ENCODE measurements around the gene ALKBH3.

The ALKBH3 gene

GRCh38 chr11:43905813-43906241, 25.2 kb downstream of the ALKBH3 start:
- H3K27ac ChIP-seq = no peak overlapping the region
- ChIA-PET CTCF (interaction anchor here (0.6 to 1.2 kb wide), 2 partner anchors 39 to 53 kb away, joined by 3 to 4 read pairs; no protein-coding TSS in a partner anchor), POLR2A (ENCODE audit: low non-redundant PET) (no interaction called here)
- no peak for TF ChIP-seq CTCF (conservative IDR thresholded peaks at IDR 0.05; ENCODE audit: low read depth)
- DNase-seq (ENCODE audit: low spot score) = no peak

- ChIA-PET POLR2A (ENCODE audit: low non-redundant PET) (no interaction called here), CTCF (interaction anchor here (0.7 to 1.2 kb wide), 2 partner anchors 18 to 40 kb away, joined by 4 to 5 read pairs; no protein-coding TSS in a partner anchor)
- no peak overlapping the region for H3K27ac ChIP-seq
- TF ChIP-seq CTCF (conservative IDR thresholded peaks at IDR 0.05; ENCODE audit: low read depth) = no peak
- DNase-seq (ENCODE audit: low spot score) = no peak
Observed at GRCh38 chr11:43907028-43907975, 26.7 kb downstream of the ALKBH3 start.

GRCh38 chr11:43908191-43908590, 27.6 kb downstream of the ALKBH3 start:
- ChIA-PET CTCF (interaction anchor here (1.2 kb wide), 1 partner anchor 18 kb away, joined by 3 read pairs; no protein-coding TSS in a partner anchor), POLR2A (ENCODE audit: low non-redundant PET) (no interaction called here)

GRCh38 chr11:43908683-43909082, 28.1 kb downstream of the ALKBH3 start:
- DNase-seq (ENCODE audit: low spot score) = no peak
- ChIA-PET CTCF (interaction anchor here (1.2 kb wide), 1 partner anchor 19 kb away, joined by 3 read pairs; no protein-coding TSS in a partner anchor), POLR2A (ENCODE audit: low non-redundant PET) (no interaction called here)
- no peak overlapping the region for H3K27ac ChIP-seq
- no peak for TF ChIP-seq CTCF (conservative IDR thresholded peaks at IDR 0.05; ENCODE audit: low read depth)

More at GRCh38 chr11:43908191-43908590, 27.6 kb downstream of the ALKBH3 start:
- TF ChIP-seq CTCF (conservative IDR thresholded peaks at IDR 0.05; ENCODE audit: low read depth) = no peak
- H3K27ac ChIP-seq = no peak overlapping the region
- no peak for DNase-seq (ENCODE audit: low spot score)

- CTCF ChIA-PET = interaction anchor here (0.6 kb wide), 1 partner anchor 1327 kb away, joined by 3 read pairs; no protein-coding TSS in a partner anchor
Observed at GRCh38 chr11:43913829-43914380, 33.3 kb downstream of the ALKBH3 start.

More at GRCh38 chr11:43913829-43914380, 33.3 kb downstream of the ALKBH3 start:
- no peak for TF ChIP-seq CTCF (conservative IDR thresholded peaks at IDR 0.05; ENCODE audit: low read depth)
- no peak for DNase-seq (ENCODE audit: low spot score)
- no peak overlapping the region for H3K27ac ChIP-seq
- POLR2A ChIA-PET (ENCODE audit: low non-redundant PET) = no interaction called here
